H1 (cell line): ENCODE measurements around the gene KHDRBS1. TPM values are rescaled to one million over a fixed set of nuclear protein-coding genes. Genes with fewer than 3 reads are reported as not detected.
A peak's percentile ranks its signal among the peaks of the same experiment; 100 is the strongest.

Experiments used
- CTCF ChIA-PET: fragments of 300-600 bp; sonication (Branson Sonifier 250); formaldehyde crosslinking; loops from one replicate; lab custom pipeline; 2021; ENCODE audit not compliant: partially characterized antibody; lab: Charles Lee
- POLR2A ChIA-PET: fragments of 300-600 bp; sonication (Branson Sonifier 250); formaldehyde crosslinking; loops from one replicate; lab custom pipeline; 2021; ENCODE audit warnings: inconsistent platforms; ENCODE audit not compliant: partially characterized antibody; lab: Charles Lee
- DNase-seq, 2 experiments: peaks; one replicate each; pipeline versions ENCODE4 v3.0.0 to v3.0.0-alpha.2; 2010 to 2022; ENCODE audit warnings: low spot score in 2 of 2, low read depth in 1 of 2, mixed read lengths in 1 of 2
- FAIRE-seq: peaks from 2 replicates; lab custom pipeline; 2011; peaks lifted over from hg19 to GRCh38; lab: Jason Lieb, UNC
- H2AFZ ChIP-seq: 2 replicates; pipeline ENCODE4 v1.8.1; 2012; ENCODE audit warnings: low read length, inconsistent platforms
- H2AK5ac ChIP-seq: 2 replicates; pipeline ENCODE4 v1.6.1; 2013; ENCODE audit warnings: low read depth, low read length
- H2BK120ac ChIP-seq: replicated peaks from 2 replicates; pipeline ENCODE3; 2013; ENCODE audit warnings: low read depth, low read length, inconsistent platforms
- H2BK12ac ChIP-seq: 2 replicates; pipeline ENCODE4 v1.6.1; 2013; ENCODE audit warnings: low read depth, low read length
- H2BK15ac ChIP-seq: 2 replicates; pipeline ENCODE4 v1.6.1; 2013; ENCODE audit warnings: low read length
- H2BK20ac ChIP-seq: 2 replicates; pipeline ENCODE4 v1.6.1; 2013; ENCODE audit warnings: low read length
- H2BK5ac ChIP-seq: 2 replicates; pipeline ENCODE4 v1.6.1; 2013; ENCODE audit warnings: low read depth, low read length
- H3K14ac ChIP-seq: 2 replicates; pipeline ENCODE4 v1.6.1; 2013; ENCODE audit warnings: inconsistent platforms; ENCODE audit not compliant: insufficient read length
- H3K18ac ChIP-seq: 2 replicates; pipeline ENCODE4 v1.6.1; 2013; ENCODE audit warnings: low read length; ENCODE audit errors: extremely low read depth
- H3K23ac ChIP-seq: 2 replicates; pipeline ENCODE4 v1.6.1; 2013; ENCODE audit warnings: inconsistent platforms; ENCODE audit not compliant: insufficient read length
- H3K23me2 ChIP-seq: 2 replicates; pipeline ENCODE4 v1.6.1; 2013; ENCODE audit warnings: low read depth, low read length
- H3K27ac ChIP-seq: 2 replicates; pipeline ENCODE4 v1.6.1; 2011; ENCODE audit warnings: low read depth, low read length, inconsistent platforms
- H3K27me3 ChIP-seq, 4 experiments: replicated peaks in 1 of 4; 1 replicate in 1 of 4; 2 replicates in 3 of 4; pipeline versions ENCODE4 v1.6.1 to v1.8.1; 2011 to 2013; ENCODE audit warnings: low read length in 3 of 4, mild to moderate bottlenecking in 3 of 4, inconsistent platforms in 2 of 4, mixed read lengths in 2 of 4, moderate library complexity in 1 of 4; ENCODE audit not compliant: control insufficient read depth in 3 of 4, insufficient read depth in 3 of 4; ENCODE audit errors: extremely low read depth in 1 of 4
- H3K36me3 ChIP-seq, 4 experiments: 2 replicates each; pipeline versions ENCODE4 v1.6.1 to v1.8.1; 2011 to 2013; ENCODE audit warnings: mild to moderate bottlenecking in 4 of 4, low read length in 3 of 4, moderate library complexity in 2 of 4, control low read depth in 1 of 4, inconsistent platforms in 1 of 4; ENCODE audit not compliant: insufficient read depth in 4 of 4, control insufficient read depth in 2 of 4
- H3K4ac ChIP-seq: replicated peaks from 2 replicates; pipeline ENCODE3; 2013; ENCODE audit warnings: low read length, low read depth, mixed read lengths, inconsistent platforms; ENCODE audit not compliant: insufficient read length
- H3K4me1 ChIP-seq, 4 experiments: replicated peaks in 1 of 4; 1 replicate in 1 of 4; 2 replicates in 3 of 4; pipeline versions ENCODE4 v1.6.1 to v1.8.1; 2011 to 2013; ENCODE audit warnings: low read length in 3 of 4, inconsistent platforms in 2 of 4, mixed read lengths in 1 of 4; ENCODE audit not compliant: insufficient read depth in 4 of 4, control insufficient read depth in 3 of 4
- H3K4me2 ChIP-seq, 2 experiments: 2 replicates each; pipeline versions ENCODE4 v1.6.1 to v1.8.1; 2011 to 2013; ENCODE audit warnings: low read depth in 2 of 2, low read length in 2 of 2, control low read depth in 1 of 2, inconsistent platforms in 1 of 2, mild to moderate bottlenecking in 1 of 2; ENCODE audit not compliant: insufficient read depth in 1 of 2
- H3K4me3 ChIP-seq, 4 experiments: fragments of 200-600, 300-600 bp in 1 of 4; sonication (generic), shearing (Covaris generic), sonication (Bioruptor Twin) in 1 of 4; 2 replicates each; pipeline versions ENCODE4 v1.5.1 to v1.8.1; 2011 to 2016; ENCODE audit warnings: low read length in 4 of 4, low read depth in 3 of 4, control low read depth in 2 of 4, inconsistent platforms in 2 of 4, mild to moderate bottlenecking in 2 of 4, mixed read lengths in 1 of 4, moderate library complexity in 1 of 4; ENCODE audit not compliant: insufficient read depth in 2 of 4; ENCODE audit errors: extremely low read depth in 1 of 4
- H3K56ac ChIP-seq: replicated peaks from 2 replicates; pipeline ENCODE3; 2013; ENCODE audit warnings: low read depth, mild to moderate bottlenecking, mixed read lengths, low read length, inconsistent platforms; ENCODE audit not compliant: insufficient read length
- H3K79me1 ChIP-seq: 2 replicates; pipeline ENCODE4 v1.6.1; 2013; ENCODE audit warnings: low read depth, low read length, control low read depth
- H3K79me2 ChIP-seq, 2 experiments: 2 replicates each; pipeline versions ENCODE4 v1.6.1 to v1.8.1; 2012 to 2013; ENCODE audit warnings: low read length in 2 of 2, mild to moderate bottlenecking in 2 of 2, inconsistent platforms in 1 of 2; ENCODE audit not compliant: insufficient read depth in 2 of 2, control insufficient read depth in 1 of 2
- H3K9ac ChIP-seq, 4 experiments: replicated peaks in 1 of 4; 1 replicate in 1 of 4; 2 replicates in 3 of 4; pipeline versions ENCODE4 v1.6.1 to v1.8.1; 2011 to 2013; ENCODE audit warnings: low read depth in 3 of 4, low read length in 3 of 4, control low read depth in 2 of 4, mild to moderate bottlenecking in 2 of 4, moderate library complexity in 2 of 4, inconsistent platforms in 1 of 4; ENCODE audit errors: extremely low read depth in 1 of 4
- H3K9me3 ChIP-seq, 2 experiments: 2 replicates each; pipeline versions ENCODE4 v1.6.1 to v1.8.1; 2012 to 2013; ENCODE audit warnings: mild to moderate bottlenecking in 2 of 2, moderate library complexity in 2 of 2, control low read depth in 1 of 2, inconsistent platforms in 1 of 2, low read depth in 1 of 2, low read length in 1 of 2, mixed read lengths in 1 of 2; ENCODE audit not compliant: insufficient read depth in 2 of 2
- H4K20me1 ChIP-seq, 2 experiments: replicated peaks in 1 of 2; 2 replicates each; pipeline versions ENCODE3 to v1.8.1; 2011 to 2013; ENCODE audit warnings: inconsistent platforms in 2 of 2, low read length in 2 of 2, mild to moderate bottlenecking in 1 of 2; ENCODE audit not compliant: insufficient read depth in 2 of 2, control insufficient read depth in 1 of 2
- H4K5ac ChIP-seq: 2 replicates; pipeline ENCODE4 v1.6.1; 2013; ENCODE audit warnings: low read length, low read depth, mixed read lengths, inconsistent platforms; ENCODE audit not compliant: insufficient read length
- H4K8ac ChIP-seq: 2 replicates; pipeline ENCODE4 v1.8.0; 2013; ENCODE audit warnings: mild to moderate bottlenecking, moderate library complexity, low read length, inconsistent platforms; ENCODE audit not compliant: insufficient read depth; ENCODE audit errors: extremely low read depth
- H4K91ac ChIP-seq: replicated peaks from 2 replicates; pipeline ENCODE3; 2013; ENCODE audit warnings: low read length, mixed read lengths, inconsistent platforms; ENCODE audit not compliant: insufficient read length
- E2F6 ChIP-seq: IDR thresholded peaks from 2 replicates; pipeline ENCODE4 v1.6.1; 2012; ENCODE audit warnings: inconsistent platforms
- EZH2 ChIP-seq: fragments of 200-600 bp; sonication (generic); IDR thresholded peaks from 2 replicates; pipeline ENCODE4 v1.7.1; 2012; ENCODE audit warnings: low read depth, mild to moderate bottlenecking, moderate library complexity, low read length, inconsistent platforms; ENCODE audit not compliant: severe bottlenecking
- FOSL1 ChIP-seq: IDR thresholded peaks from 2 replicates; pipeline ENCODE4 v1.6.1; 2011; ENCODE audit warnings: mild to moderate bottlenecking, low read depth, low read length, moderate library complexity; ENCODE audit not compliant: insufficient read depth
- HDAC6 ChIP-seq: IDR thresholded peaks from one replicate; pipeline ENCODE4 v1.7.1; 2012; ENCODE audit warnings: low read depth, mild to moderate bottlenecking, inconsistent platforms, low read length, moderate library complexity
- JUN ChIP-seq: IDR thresholded peaks from 2 replicates; pipeline ENCODE4 v1.6.1; 2011; ENCODE audit warnings: low read depth, mild to moderate bottlenecking, improper control_type of control experiment, low read length
- NRF1 ChIP-seq: IDR thresholded peaks from 2 replicates; pipeline ENCODE4 v1.6.1; 2011; ENCODE audit warnings: mild to moderate bottlenecking, low read depth, low read length, improper control_type of control experiment
- TEAD4 ChIP-seq: IDR thresholded peaks from 2 replicates; pipeline ENCODE4 v1.6.1; 2012; ENCODE audit warnings: low read depth, low read length, inconsistent platforms, mixed read lengths
- WGBS, 2 experiments: shearing (Covaris generic) in 1 of 2; methylation state at CpG; one replicate each; pipeline versions ENCODE4 v1.1.6 to v1.1.7; 2013 to 2015; ENCODE audit warnings: low lambda C conversion rate in 2 of 2, mixed read lengths in 2 of 2, inconsistent platforms in 1 of 2, low coverage in 1 of 2, missing lambda C conversion rate in 1 of 2; ENCODE audit not compliant: insufficient replicate concordance in 2 of 2, insufficient coverage in 1 of 2, insufficient read length in 1 of 2; ENCODE audit errors: extremely low coverage in 1 of 2, missing lambda C conversion rate in 1 of 2; 5-methylcytosine and 5-hydroxymethylcytosine counted together
- polyA plus RNA-seq, 7 experiments: library from polyadenylated mRNA; depleted of rRNA in 3 of 7; stranded (reverse) in 5 of 7; unstranded in 2 of 7; fragments of >200 nt in 5 of 7; fragments of 200-250 nt in 2 of 7; gene quantifications; 1 replicate in 5 of 7; 2 replicates in 1 of 7; 4 replicates in 1 of 7; pipeline versions ENCODE4 v1.2.1 to v1.2.3, GENCODE V29; 2011 to 2013; ENCODE audit warnings: missing spikeins in 2 of 7, mixed read lengths in 2 of 7
- total RNA-seq: library from RNA; stranded (reverse); fragmentation: NEBNext Ultra II Directional; extraction: Animal tissue kit (Norgen Biotek cat#: 25700); gene quantifications from 2 replicates; pipeline ENCODE4 v1.2.1, GENCODE V29; 2021

KHDRBS1 gene
- total and polyA plus RNA-seq, 2 of the 8 experiments (the other 6 are each of a cell fraction or from before 2014, with no cell fraction given), result 53.8 to 284 TPM

- no peak overlapping the region for H3K4me2 ChIP-seq
- no peak overlapping the region for H3K14ac ChIP-seq
- no peak overlapping the region for H3K9ac ChIP-seq
- no peak overlapping the region for H2BK15ac ChIP-seq
- WGBS, 2 experiments, result 90% methylated on average over 4 of the region's 4 CpGs; no CpG with 5 or more reads in 1 of the 2 experiments
- H4K8ac ChIP-seq, result no peak overlapping the region
- H2AK5ac ChIP-seq, result no peak overlapping the region
- POLR2A ChIA-PET, result interaction anchor here (1.3 to 2.2 kb wide), 3 partner anchors 24 to 36 kb away, joined by 4 to 8 read pairs (median 4); no protein-coding TSS in a partner anchor
- H3K36me3 ChIP-seq, result no peaks in the 10 kb centered on the region
- no peaks in the 10 kb centered on the region for H3K4me1 ChIP-seq
- H3K27ac ChIP-seq, result no peak overlapping the region
- no peak overlapping the region for H3K4ac ChIP-seq
- FAIRE-seq, result no peak
- H4K5ac ChIP-seq, result no peak overlapping the region
- H2BK120ac ChIP-seq, result no peak overlapping the region
- DNase-seq, result no peak
- CTCF ChIA-PET, result interaction anchor here (1.0 to 10.2 kb wide), 10 partner anchors 8 to 190 kb away, joined by 3 to 72 read pairs (median 11); partner anchors contain the start of gene KPNA6
- 0 out of 4 replicates have a peak, but pooled peaks cover 0 to 3% of the 10 kb centered on the region in 2 experiments for H3K9me3 ChIP-seq
- no peak overlapping the region for H3K18ac ChIP-seq
- H2BK20ac ChIP-seq, result no peak overlapping the region
- peak overlapping the region; percentile 20 for H4K91ac ChIP-seq
- H2BK12ac ChIP-seq, result no peak overlapping the region
- no peak for TF ChIP-seq EZH2
- no peak for TF ChIP-seq E2F6
- no peak for TF ChIP-seq NRF1
- no peak for TF ChIP-seq FOSL1
- no peak for TF ChIP-seq JUN
- no peak for TF ChIP-seq HDAC6
- 0 out of 2 replicates have a peak, but pooled peaks have one; percentile 29 for TF ChIP-seq TEAD4
- H3K23me2 ChIP-seq, result no peaks in the 10 kb centered on the region
- no peak overlapping the region for H3K4me3 ChIP-seq
- no peaks in the 10 kb centered on the region for H3K79me2 ChIP-seq
- no peaks in the 10 kb centered on the region for H3K79me1 ChIP-seq
- no peaks in the 10 kb centered on the region for H4K20me1 ChIP-seq
- H3K56ac ChIP-seq, result no peak overlapping the region
- no peaks in the 10 kb centered on the region for H3K27me3 ChIP-seq
- H2BK5ac ChIP-seq, result no peak overlapping the region
- no peak overlapping the region for H2AFZ ChIP-seq
- H3K23ac ChIP-seq, result no peak overlapping the region
Measured at GRCh38 chr1:31978843-31979400, 34.7 kb upstream of the KHDRBS1 start.
